Adrenal gland (tissue), 5 donors: ENCODE measurements around the gene LALBA.
"Not testable (repeated sequence)": the region's sequence is repeated elsewhere in the genome, so short reads cannot be mapped to it uniquely, and the experiment has no call there.

Source experiments
- POLR2A ChIP-seq, 2 donors: fragments of 450-650 bp; IDR thresholded peaks; one replicate each; pipeline ENCODE4 v1.6.1; 2017; ENCODE audit warnings: antibody characterized with exemption in 2 of 2, mild to moderate bottlenecking in 2 of 2, moderate library complexity in 1 of 2
- TF ChIP-seq, protein P1 (sequence below), 6 experiments: fragments of 450-650 bp in 4 of 6; fragments of 200-600 bp in 2 of 6; sonication (generic) in 1 of 6; IDR thresholded peaks; 1 replicate in 5 of 6; 2 replicates in 1 of 6; pipeline versions ENCODE4 v1.5.1 to v1.8.0; 2016 to 2021; ENCODE audit warnings: antibody characterized with exemption in 6 of 6, mild to moderate bottlenecking in 2 of 6, moderate library complexity in 1 of 6
- donor health status: DM: no; HTN: no; CAD: no.

DNA sequence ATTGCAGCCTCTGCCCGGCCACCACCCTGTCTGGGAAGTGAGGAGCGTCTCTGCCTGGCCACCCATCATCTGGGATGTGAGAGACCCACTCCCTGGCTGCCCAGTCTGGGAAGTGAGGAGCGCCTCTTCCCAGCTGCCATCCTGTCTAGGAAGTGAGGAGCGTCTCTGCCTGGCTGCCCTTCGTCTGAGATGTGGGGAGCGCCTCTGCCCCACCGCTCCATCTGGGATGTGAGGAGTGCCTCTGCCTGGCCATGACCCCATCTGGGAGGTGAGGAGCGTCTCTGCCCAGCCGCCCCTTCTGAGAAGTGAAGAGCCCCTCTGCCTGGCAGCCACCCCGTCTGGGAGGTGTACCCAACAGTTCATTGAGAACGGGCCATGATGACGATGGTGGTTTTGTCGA, 18.2 kb downstream of the LALBA start:
- not testable (repeated sequence) for TF ChIP-seq POLR2A (IDR thresholded peaks at IDR 0.05)
- TF ChIP-seq, protein P1, sequence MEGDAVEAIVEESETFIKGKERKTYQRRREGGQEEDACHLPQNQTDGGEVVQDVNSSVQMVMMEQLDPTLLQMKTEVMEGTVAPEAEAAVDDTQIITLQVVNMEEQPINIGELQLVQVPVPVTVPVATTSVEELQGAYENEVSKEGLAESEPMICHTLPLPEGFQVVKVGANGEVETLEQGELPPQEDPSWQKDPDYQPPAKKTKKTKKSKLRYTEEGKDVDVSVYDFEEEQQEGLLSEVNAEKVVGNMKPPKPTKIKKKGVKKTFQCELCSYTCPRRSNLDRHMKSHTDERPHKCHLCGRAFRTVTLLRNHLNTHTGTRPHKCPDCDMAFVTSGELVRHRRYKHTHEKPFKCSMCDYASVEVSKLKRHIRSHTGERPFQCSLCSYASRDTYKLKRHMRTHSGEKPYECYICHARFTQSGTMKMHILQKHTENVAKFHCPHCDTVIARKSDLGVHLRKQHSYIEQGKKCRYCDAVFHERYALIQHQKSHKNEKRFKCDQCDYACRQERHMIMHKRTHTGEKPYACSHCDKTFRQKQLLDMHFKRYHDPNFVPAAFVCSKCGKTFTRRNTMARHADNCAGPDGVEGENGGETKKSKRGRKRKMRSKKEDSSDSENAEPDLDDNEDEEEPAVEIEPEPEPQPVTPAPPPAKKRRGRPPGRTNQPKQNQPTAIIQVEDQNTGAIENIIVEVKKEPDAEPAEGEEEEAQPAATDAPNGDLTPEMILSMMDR (IDR thresholded peaks at IDR 0.05), result not testable (repeated sequence)
